A549 (cell line): ENCODE results near the gene SLC12A8. TPM values are rescaled to one million over a fixed set of nuclear protein-coding genes. Genes with fewer than 3 reads are reported as not detected.

ENCODE experiments used
- ATAC-seq, 2 experiments: fragments of 200-7000 bp in 1 of 2; fragments of >200 bp in 1 of 2; cut with Nextera tagmentation in 1 of 2; cut with Tn5 transposase in 1 of 2; 3 replicates each; pipeline versions ENCODE4 v1.8.0 to v1.9.1; 2018 to 2020; ENCODE audit warnings: mild to moderate bottlenecking in 1 of 2, moderate library complexity in 1 of 2
- CTCF ChIA-PET: fragments of 300-600 bp; sonication (Branson Sonifier 250); formaldehyde crosslinking; extraction: SDS; loops from one replicate; lab custom pipeline; 2021; ENCODE audit warnings: antibody characterized with exemption, inconsistent platforms; lab: Yijun Ruan, JAX
- POLR2A ChIA-PET: fragments of 350-600 bp; formaldehyde crosslinking; extraction: SDS; loops from one replicate; lab custom pipeline; 2021; ENCODE audit warnings: antibody characterized with exemption, inconsistent platforms; lab: Yijun Ruan, JAX
- DNase-seq, 2 experiments: peaks; one replicate each; pipeline versions ENCODE4 v3.0.0 to v3.0.0-alpha.2; 2011 to 2016; ENCODE audit warnings: low read depth in 1 of 2, low spot score in 1 of 2
- FAIRE-seq: peaks from 2 replicates; lab custom pipeline; 2011; peaks lifted over from hg19 to GRCh38; lab: Jason Lieb, UNC
- H3K27ac ChIP-seq, 2 experiments: fragments of >200 bp; sonication (Bioruptor Twin); formaldehyde crosslinking; 3 replicates each; pipeline ENCODE4 v1.5.1; 2016 to 2017
- H3K4me1 ChIP-seq: fragments of >200 bp; sonication (Bioruptor Twin); formaldehyde crosslinking; 3 replicates; pipeline ENCODE4 v1.6.1; 2016
- H3K4me2 ChIP-seq: fragments of >200 bp; sonication (Bioruptor Twin); formaldehyde crosslinking; 3 replicates; pipeline ENCODE4 v1.6.1; 2016
- H3K4me3 ChIP-seq: fragments of >200 bp; sonication (Bioruptor Twin); formaldehyde crosslinking; 3 replicates; pipeline ENCODE4 v1.5.1; 2016
- H3K9me3 ChIP-seq: fragments of >200 bp; sonication (Bioruptor Twin); formaldehyde crosslinking; 3 replicates; pipeline ENCODE4 v1.6.1; 2016
- BHLHE40 ChIP-seq: IDR thresholded peaks from 2 replicates; pipeline ENCODE4 v1.6.1; 2012; ENCODE audit warnings: low read depth, low read length, inconsistent platforms
- CBX2 ChIP-seq: fragments of 200-600 bp; sonication (generic); IDR thresholded peaks from 2 replicates; pipeline ENCODE4 v1.6.1; 2016; ENCODE audit warnings: low read depth, mild to moderate bottlenecking, borderline replicate concordance
- CHD4 ChIP-seq: fragments of 200-600 bp; sonication (generic); IDR thresholded peaks from 2 replicates; pipeline ENCODE4 v1.6.1; 2016; ENCODE audit warnings: antibody characterized with exemption, mild to moderate bottlenecking, borderline replicate concordance
- ESRRA ChIP-seq: fragments of 150-350 bp; IDR thresholded peaks from 2 replicates; pipeline ENCODE4 v1.6.1; 2014; ENCODE audit warnings: mild to moderate bottlenecking, low read length, borderline replicate concordance
- FOSB ChIP-seq: fragments of 250-450 bp; sonication (Bioruptor Pico); IDR thresholded peaks from 2 replicates; pipeline ENCODE4 v1.5.0; 2020; ENCODE audit warnings: mild to moderate bottlenecking, moderate library complexity
- FOSL2 ChIP-seq, 2 experiments: fragments of 450-650 bp in 1 of 2; fragments of >200 bp in 1 of 2; sonication (Bioruptor Twin) in 1 of 2; formaldehyde crosslinking; IDR thresholded peaks; 2 replicates each; pipeline versions ENCODE4 v1.5.0 to v1.6.1; 2016 to 2020; ENCODE audit warnings: mild to moderate bottlenecking in 1 of 2, moderate library complexity in 1 of 2
- FOXS1 ChIP-seq: fragments of 250-450 bp; sonication (Bioruptor Pico); IDR thresholded peaks from 2 replicates; pipeline ENCODE4 v1.5.0; 2020; ENCODE audit warnings: mild to moderate bottlenecking, moderate library complexity
- HEYL ChIP-seq: fragments of 250-450 bp; sonication (Bioruptor Pico); IDR thresholded peaks from 2 replicates; pipeline ENCODE4 v1.8.0; 2021; ENCODE audit warnings: mild to moderate bottlenecking, moderate library complexity
- JUN ChIP-seq, 2 experiments: fragments of >200 bp; sonication (Bioruptor Twin); formaldehyde crosslinking; IDR thresholded peaks; 2 replicates in 1 of 2; 3 replicates in 1 of 2; pipeline ENCODE4 v1.6.1; 2016 to 2017
- JUNB ChIP-seq: fragments of >200 bp; sonication (Bioruptor Twin); formaldehyde crosslinking; IDR thresholded peaks from 2 replicates; pipeline ENCODE4 v1.6.1; 2016
- KDM5A ChIP-seq: fragments of 200-600 bp; sonication (generic); IDR thresholded peaks from 2 replicates; pipeline ENCODE4 v1.6.1; 2016; ENCODE audit warnings: antibody characterized with exemption, mild to moderate bottlenecking
- MAFK ChIP-seq: fragments of 450-650 bp; IDR thresholded peaks from 2 replicates; pipeline ENCODE4 v1.6.1; 2014; ENCODE audit not compliant: partially characterized antibody
- MAZ ChIP-seq: fragments of 150-350 bp; IDR thresholded peaks from 2 replicates; pipeline ENCODE4 v1.6.1; 2014; ENCODE audit warnings: antibody characterized with exemption, low read depth, low read length, borderline replicate concordance
- NFE2L2 ChIP-seq: fragments of 150-350 bp; conservative IDR thresholded peaks from 2 replicates; pipeline ENCODE4 v1.6.1; 2014; ENCODE audit warnings: low read length
- NPAS2 ChIP-seq: fragments of 250-450 bp; sonication (Bioruptor Pico); IDR thresholded peaks from 2 replicates; pipeline ENCODE4 v1.8.0; 2022; ENCODE audit warnings: mild to moderate bottlenecking, moderate library complexity, borderline replicate concordance
- PHF8 ChIP-seq: fragments of 200-600 bp; sonication (generic); IDR thresholded peaks from 2 replicates; pipeline ENCODE4 v1.6.1; 2016; ENCODE audit warnings: low read depth, mild to moderate bottlenecking, antibody characterized with exemption, moderate library complexity, borderline replicate concordance
- POLR2A ChIP-seq: IDR thresholded peaks from 2 replicates; pipeline ENCODE4 v1.6.1; 2012; ENCODE audit warnings: mild to moderate bottlenecking, low read length
- RAD21 ChIP-seq, 2 experiments: fragments of >200 bp in 1 of 2; sonication (Bioruptor Twin) in 1 of 2; formaldehyde crosslinking in 1 of 2; IDR thresholded peaks in 1 of 2; conservative IDR thresholded peaks in 1 of 2; 2 replicates in 1 of 2; 3 replicates in 1 of 2; pipeline ENCODE4 v1.6.1; 2012 to 2018; ENCODE audit warnings: inconsistent platforms in 1 of 2
- SREBF2 ChIP-seq: fragments of 450-650 bp; IDR thresholded peaks from 2 replicates; pipeline ENCODE4 v1.6.1; 2014; ENCODE audit warnings: mild to moderate bottlenecking, moderate library complexity
- TP53 ChIP-seq: fragments of 250-450 bp; sonication (Bioruptor Pico); IDR thresholded peaks from 2 replicates; pipeline ENCODE4 v1.5.0; 2021; ENCODE audit warnings: mild to moderate bottlenecking, moderate library complexity
- ZC3H11A ChIP-seq: fragments of 450-650 bp; IDR thresholded peaks from 2 replicates; pipeline ENCODE4 v1.6.1; 2014; ENCODE audit warnings: antibody characterized with exemption, mild to moderate bottlenecking
- ZNF302 ChIP-seq: fragments of 250-450 bp; sonication (Bioruptor Pico); IDR thresholded peaks from 2 replicates; pipeline ENCODE4 v1.9.0; 2021; ENCODE audit warnings: inconsistent platforms, mild to moderate bottlenecking, moderate library complexity
- ZSCAN20 ChIP-seq: fragments of 250-450 bp; sonication (Bioruptor Pico); IDR thresholded peaks from 2 replicates; pipeline ENCODE4 v1.8.0; 2022; ENCODE audit warnings: mild to moderate bottlenecking, moderate library complexity
- WGBS: methylation state at CpG from one replicate; pipeline ENCODE4 v1.1.6; 2017; ENCODE audit errors: missing lambda C conversion rate; 5-methylcytosine and 5-hydroxymethylcytosine counted together
- polyA plus RNA-seq, 4 experiments: library from polyadenylated mRNA; depleted of rRNA in 3 of 4; stranded (reverse); fragments of >200 nt; fragmentation: RNase III in 1 of 4; extraction: RNeasy Plus Mini Kit Qiagen cat#74134 plus additional on column Dnase treatment in 1 of 4; gene quantifications; 2 replicates in 3 of 4; 3 replicates in 1 of 4; pipeline ENCODE4 v1.2.3, GENCODE V29; 2011 to 2017
- TF ChIP-seq, protein P1 (sequence below): fragments of 250-450 bp; sonication (Bioruptor Pico); IDR thresholded peaks from 2 replicates; pipeline ENCODE4 v1.5.0; 2020; ENCODE audit warnings: low read depth, mild to moderate bottlenecking, moderate library complexity
- TF ChIP-seq, protein P2 (sequence below): IDR thresholded peaks from 2 replicates; pipeline ENCODE4 v1.6.1; 2012
- TF ChIP-seq, protein P3 (sequence below): fragments of 150-350 bp; IDR thresholded peaks from 2 replicates; pipeline ENCODE4 v1.6.1; 2014; ENCODE audit warnings: low read depth, mild to moderate bottlenecking, low read length

The SLC12A8 gene
- polyA plus RNA-seq, 2 of the 4 experiments (the other 2 are of a cell fraction): 1.1 to 4.2 TPM

DNA sequence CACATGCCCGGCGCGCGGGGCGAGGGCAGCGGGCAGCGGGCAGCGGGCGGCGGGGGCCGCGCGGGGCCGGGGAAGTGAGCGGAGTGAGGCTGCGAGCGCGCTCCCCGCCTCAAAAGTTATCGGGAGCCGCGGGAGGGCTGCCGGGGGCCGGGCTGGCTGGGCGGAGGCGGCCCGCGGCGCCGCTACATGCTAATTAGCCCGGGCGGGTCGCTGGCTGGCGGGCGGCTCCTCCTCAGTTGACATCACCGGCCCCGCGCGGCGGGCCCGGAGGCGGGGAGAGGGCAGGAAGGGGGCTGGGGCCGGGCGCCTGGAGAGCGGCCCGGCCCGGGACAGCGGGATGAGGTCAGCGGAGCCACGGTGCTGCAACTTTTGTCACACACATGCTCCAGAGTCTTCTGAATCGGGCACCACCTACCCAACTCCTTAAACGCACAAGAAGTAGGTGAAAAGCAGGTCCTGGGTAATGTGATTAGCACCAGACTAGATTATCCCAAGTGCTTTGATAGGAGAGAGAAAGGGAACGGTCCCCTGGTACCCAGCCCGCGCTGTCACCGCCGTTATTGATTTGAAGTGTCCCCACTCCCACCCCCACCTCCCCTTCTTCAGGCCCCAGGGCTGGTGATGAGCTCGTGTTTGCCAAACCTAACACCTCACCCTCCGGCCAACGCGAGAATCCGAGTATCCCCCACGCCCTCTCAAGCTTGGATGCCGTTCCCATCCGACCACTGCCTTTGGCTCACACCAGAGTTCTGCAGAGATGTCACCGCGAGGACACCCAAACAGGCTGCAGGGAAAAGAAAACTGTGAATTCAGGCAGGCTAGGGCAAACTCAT lies 156.4 kb downstream of the SLC12A8 start, which contains the start of gene HEG1:
HEG1 (minus strand) TSS at position 85 of the 833 bp plus-strand sequence. CDS start 107 bp downstream, outside the sequence.
- peak within 1 kb of the TSS; percentile 83 to 89 for H3K27ac ChIP-seq
- peak; percentile 79 to 86 for ATAC-seq
- no peak for FAIRE-seq
- TF ChIP-seq FOXS1 (CRISPR knock-in tag) (no peak), FOSL2 (IDR thresholded peaks at IDR 0.05) (no peak), FOSL2 (CRISPR knock-in tag; IDR thresholded peaks at IDR 0.05) (no peak), CBX2 (no peak)
- TF ChIP-seq, all 56 proteins: peak for 0
- Histone ChIP-seq H3K9me3 (no peaks in the 10 kb centered on the region), H3K4me2 (peak within 1 kb of the TSS; percentile 99), H3K4me3 (peak within 1 kb of the TSS; percentile 81), H3K4me1 (peaks cover 54% of the 10 kb centered on the region)
- peak; percentile 51 to 71 for DNase-seq
- CTCF ChIA-PET: interaction anchor here (0.6 to 1.1 kb wide), 3 partner anchors 50 to 120 kb away, joined by 3 to 4 read pairs (median 4); no protein-coding TSS in a partner anchor
- POLR2A ChIA-PET: interaction anchor here (0.6 to 0.7 kb wide), 2 partner anchors 94 to 217 kb away, joined by 3 to 4 read pairs; no protein-coding TSS in a partner anchor
- 9% methylated on average over 15 of the region's 67 CpGs for WGBS

DNA sequence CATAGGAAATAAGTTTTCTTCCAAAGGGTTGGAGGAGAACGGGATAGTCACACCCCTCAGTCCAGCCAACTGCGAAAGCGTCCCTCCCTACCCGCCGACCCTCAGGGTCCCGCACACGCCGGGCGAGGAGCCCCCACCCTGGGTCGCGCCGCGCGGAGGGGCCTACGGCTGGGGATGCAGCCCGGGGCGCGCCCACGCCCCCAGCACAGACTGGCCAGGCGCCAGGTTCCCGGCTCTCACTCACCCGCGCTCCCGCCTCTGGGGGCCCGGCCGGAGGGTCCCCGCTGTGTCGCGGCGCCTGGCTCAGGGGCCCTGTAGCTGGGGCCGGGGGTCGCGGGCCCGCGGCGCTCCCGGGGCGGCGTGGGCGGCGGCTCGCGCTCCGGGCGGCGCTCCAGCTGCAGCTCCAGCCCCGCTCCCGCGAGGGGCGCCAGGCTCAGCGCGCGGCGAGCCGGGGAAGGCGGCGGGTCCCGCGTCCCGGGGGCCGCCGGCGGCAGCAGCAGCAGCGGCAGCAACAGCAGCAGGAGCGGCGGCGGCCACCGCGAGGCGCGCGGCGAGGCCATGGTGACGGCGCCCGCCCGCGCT lies 157.1 kb downstream of the SLC12A8 start:
- POLR2A ChIA-PET: no interaction called here
- TF ChIP-seq ZC3H11A: no peak
- TF ChIP-seq NPAS2 (CRISPR knock-in tag): no peak
- no peak for TF ChIP-seq ZNF302 (CRISPR knock-in tag)
- no peak for TF ChIP-seq RAD21 (conservative IDR thresholded peaks at IDR 0.05 in 1 of 2, IDR thresholded peaks at IDR 0.05 in 1 of 2)
- TF ChIP-seq KDM5A: no peak
- TF ChIP-seq MAZ: no peak
- TF ChIP-seq HEYL: no peak
- TF ChIP-seq JUNB: no peak
- no peak for TF ChIP-seq FOSB
- no peak for TF ChIP-seq MAFK
- TF ChIP-seq, protein P1, sequence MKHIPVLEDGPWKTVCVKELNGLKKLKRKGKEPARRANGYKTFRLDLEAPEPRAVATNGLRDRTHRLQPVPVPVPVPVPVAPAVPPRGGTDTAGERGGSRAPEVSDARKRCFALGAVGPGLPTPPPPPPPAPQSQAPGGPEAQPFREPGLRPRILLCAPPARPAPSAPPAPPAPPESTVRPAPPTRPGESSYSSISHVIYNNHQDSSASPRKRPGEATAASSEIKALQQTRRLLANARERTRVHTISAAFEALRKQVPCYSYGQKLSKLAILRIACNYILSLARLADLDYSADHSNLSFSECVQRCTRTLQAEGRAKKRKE (CRISPR knock-in tag): no peak
- TF ChIP-seq NFE2L2: no peak
- no peak for TF ChIP-seq CBX2
- no peak for TF ChIP-seq ESRRA
- TF ChIP-seq BHLHE40: no peak
- TF ChIP-seq TP53 (CRISPR knock-in tag): no peak
- TF ChIP-seq, all 56 proteins: peak for 0
- Histone ChIP-seq H3K4me3 (peak overlapping the region; percentile 81), H3K4me2 (peak overlapping the region; percentile 99), H3K27ac (peak overlapping the region; percentile 83 to 89), H3K4me1 (peaks cover 48% of the 10 kb centered on the region), H3K9me3 (no peaks in the 10 kb centered on the region)
- ATAC-seq: peak; percentile 7 to 61
- 0% methylated on average over 2 of the region's 78 CpGs for WGBS
- CTCF ChIA-PET: no interaction called here
- DNase-seq: no peak
- no peak for FAIRE-seq

DNA sequence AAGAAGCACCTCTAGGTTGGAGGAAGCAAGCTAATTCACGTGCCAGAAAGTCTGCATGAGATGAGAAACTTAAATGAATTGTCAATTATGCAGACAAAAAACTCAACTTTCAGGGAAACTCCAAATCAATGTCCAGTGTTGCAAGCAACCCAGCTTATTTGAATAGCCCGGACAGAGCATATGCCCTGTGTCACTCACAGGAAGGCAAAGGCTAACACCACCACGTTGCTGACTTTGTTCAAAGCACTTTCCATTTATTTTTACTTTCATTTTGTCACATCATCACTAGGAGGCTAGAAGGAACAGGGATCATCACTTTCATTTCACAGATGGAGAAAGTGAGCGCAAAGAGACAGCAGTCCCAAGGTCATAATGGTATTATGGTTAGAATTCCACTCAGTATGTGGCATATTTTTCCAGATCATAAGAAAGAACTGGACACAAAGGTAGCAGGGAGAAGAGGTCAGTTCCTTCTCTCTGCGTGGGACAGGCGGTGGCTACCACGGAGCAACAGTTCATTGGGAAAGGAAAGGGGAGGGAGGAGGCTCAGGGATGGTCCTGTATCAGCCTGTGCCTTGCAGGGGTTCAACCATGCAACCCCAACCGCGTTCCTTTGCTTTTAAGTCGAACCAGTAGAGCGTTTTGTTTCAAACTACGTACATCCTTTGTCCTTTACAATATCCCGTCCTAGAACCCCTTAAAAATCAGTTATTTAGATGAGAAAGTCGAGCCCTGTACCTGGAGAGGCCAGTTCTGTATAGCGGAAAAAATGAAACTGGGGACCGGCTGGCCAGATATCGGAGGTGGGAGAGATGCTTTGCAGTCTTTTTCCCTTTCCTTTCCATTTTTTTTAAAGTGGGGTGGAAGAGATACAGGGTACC lies 157.9 kb downstream of the SLC12A8 start:
- Histone ChIP-seq H3K4me3 (peak overlapping the region; percentile 81), H3K9me3 (no peaks in the 10 kb centered on the region), H3K27ac (peak overlapping the region; percentile 83 to 89), H3K4me2 (peak overlapping the region; percentile 99), H3K4me1 (peaks cover 42% of the 10 kb centered on the region)
- ChIA-PET CTCF (interaction anchor here (0.7 kb wide), 1 partner anchor 384 kb away, joined by 3 read pairs; no protein-coding TSS in a partner anchor), POLR2A (interaction anchor here (1.0 kb wide), 1 partner anchor 9 kb away, joined by 4 read pairs; no protein-coding TSS in a partner anchor)
- DNase-seq (peak; percentile 26 to 49), FAIRE-seq (no peak), ATAC-seq (peak; percentile 46 to 69; a peak in 4 of 6 replicates)
- WGBS: 9% methylated on average over 17 of the region's 17 CpGs
- TF ChIP-seq NFE2L2 (no peak), ZNF302 (CRISPR knock-in tag) (no peak), ZSCAN20 (no peak), POLR2A (no peak), JUN (IDR thresholded peaks at IDR 0.05) (no peak), CHD4 (no peak), TP53 (CRISPR knock-in tag) (no peak), PHF8 (no peak), SREBF2 (no peak), MAZ (no peak), ZC3H11A (no peak)
- TF ChIP-seq, protein P2, sequence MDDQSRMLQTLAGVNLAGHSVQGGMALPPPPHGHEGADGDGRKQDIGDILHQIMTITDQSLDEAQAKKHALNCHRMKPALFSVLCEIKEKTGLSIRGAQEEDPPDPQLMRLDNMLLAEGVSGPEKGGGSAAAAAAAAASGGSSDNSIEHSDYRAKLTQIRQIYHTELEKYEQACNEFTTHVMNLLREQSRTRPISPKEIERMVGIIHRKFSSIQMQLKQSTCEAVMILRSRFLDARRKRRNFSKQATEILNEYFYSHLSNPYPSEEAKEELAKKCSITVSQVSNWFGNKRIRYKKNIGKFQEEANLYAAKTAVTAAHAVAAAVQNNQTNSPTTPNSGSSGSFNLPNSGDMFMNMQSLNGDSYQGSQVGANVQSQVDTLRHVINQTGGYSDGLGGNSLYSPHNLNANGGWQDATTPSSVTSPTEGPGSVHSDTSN: no peak
- TF ChIP-seq, protein P3, sequence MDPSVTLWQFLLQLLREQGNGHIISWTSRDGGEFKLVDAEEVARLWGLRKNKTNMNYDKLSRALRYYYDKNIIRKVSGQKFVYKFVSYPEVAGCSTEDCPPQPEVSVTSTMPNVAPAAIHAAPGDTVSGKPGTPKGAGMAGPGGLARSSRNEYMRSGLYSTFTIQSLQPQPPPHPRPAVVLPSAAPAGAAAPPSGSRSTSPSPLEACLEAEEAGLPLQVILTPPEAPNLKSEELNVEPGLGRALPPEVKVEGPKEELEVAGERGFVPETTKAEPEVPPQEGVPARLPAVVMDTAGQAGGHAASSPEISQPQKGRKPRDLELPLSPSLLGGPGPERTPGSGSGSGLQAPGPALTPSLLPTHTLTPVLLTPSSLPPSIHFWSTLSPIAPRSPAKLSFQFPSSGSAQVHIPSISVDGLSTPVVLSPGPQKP: no peak
